Hepatocyte (in vitro differentiated cells): ENCODE data around the gene TPPP2. TPM values are rescaled to one million over a fixed set of nuclear protein-coding genes. Genes with fewer than 3 reads are reported as not detected.
A peak's percentile ranks its signal among the peaks of the same experiment; 100 is the strongest.

Experiments
- DNase-seq: peaks from one replicate; pipeline ENCODE4 v3.0.0-alpha.2; 2016; ENCODE audit warnings: low spot score
- H2AFZ ChIP-seq: fragments of 200-600 bp; sonication (generic); 2 replicates; pipeline ENCODE4 v1.6.0; 2016; ENCODE audit warnings: antibody characterized with exemption, mild to moderate bottlenecking
- H3K27ac ChIP-seq: fragments of 200-600 bp; sonication (generic); 2 replicates; pipeline ENCODE4 v1.5.1; 2016; ENCODE audit warnings: mild to moderate bottlenecking
- H3K27me3 ChIP-seq: fragments of 200-600 bp; sonication (generic); 2 replicates; pipeline ENCODE4 v1.6.1; 2016
- H3K36me3 ChIP-seq: fragments of 200-600 bp; sonication (generic); replicated peaks from 2 replicates; pipeline ENCODE4 v1.5.1; 2016; ENCODE audit warnings: low read depth; ENCODE audit not compliant: insufficient read depth
- H3K4me1 ChIP-seq: fragments of 200-600 bp; sonication (generic); 2 replicates; pipeline ENCODE4 v1.5.1; 2016; ENCODE audit warnings: mild to moderate bottlenecking, moderate library complexity; ENCODE audit not compliant: insufficient read depth
- H3K4me2 ChIP-seq: fragments of 200-600 bp; sonication (generic); 2 replicates; pipeline ENCODE4 v1.6.0; 2016
- H3K4me3 ChIP-seq: fragments of 200-600 bp; sonication (generic); 2 replicates; pipeline ENCODE4 v1.5.1; 2016; ENCODE audit warnings: mild to moderate bottlenecking
- H3K79me2 ChIP-seq: fragments of 200-600 bp; sonication (generic); 2 replicates; pipeline ENCODE4 v1.6.0; 2017; ENCODE audit warnings: mild to moderate bottlenecking
- H3K9me2 ChIP-seq: fragments of 200-600 bp; sonication (generic); replicated peaks from 2 replicates; pipeline ENCODE4 v1.6.0; 2017; ENCODE audit warnings: mild to moderate bottlenecking; ENCODE audit not compliant: insufficient read depth
- H3K9me3 ChIP-seq: fragments of 200-600 bp; sonication (generic); 2 replicates; pipeline ENCODE4 v1.5.1; 2016; ENCODE audit warnings: low read depth, mild to moderate bottlenecking
- H4K20me1 ChIP-seq: fragments of 200-600 bp; sonication (generic); 2 replicates; pipeline ENCODE4 v1.6.0; 2016; ENCODE audit warnings: mild to moderate bottlenecking; ENCODE audit not compliant: insufficient read depth, poor library complexity, severe bottlenecking
- CTCF ChIP-seq: fragments of 200-600 bp; sonication (generic); IDR thresholded peaks from 2 replicates; pipeline ENCODE4 v1.5.1; 2016; ENCODE audit warnings: antibody characterized with exemption, mild to moderate bottlenecking; ENCODE audit not compliant: poor library complexity
- EZH2 ChIP-seq: fragments of 200-600 bp; sonication (generic); IDR thresholded peaks from 2 replicates; pipeline ENCODE4 v1.6.1; 2016; ENCODE audit warnings: antibody characterized with exemption, mild to moderate bottlenecking, borderline replicate concordance
- EZH2phosphoT487 ChIP-seq: fragments of 200-600 bp; sonication (generic); IDR thresholded peaks from one replicate; pipeline ENCODE4 v1.6.1; 2018; ENCODE audit warnings: antibody characterized with exemption, mild to moderate bottlenecking, low read depth, moderate library complexity; ENCODE audit not compliant: unreplicated experiment, severe bottlenecking
- WGBS: methylation state at CpG from one replicate; pipeline ENCODE4 v1.1.6; 2016; ENCODE audit warnings: low lambda C conversion rate; ENCODE audit errors: missing lambda C conversion rate; 5-methylcytosine and 5-hydroxymethylcytosine counted together
- polyA plus RNA-seq: library from polyadenylated mRNA; unstranded; fragments of >200 nt; fragmentation: Nextera tagmentation; extraction: Ambion mirVana; gene quantifications from 2 replicates; pipeline ENCODE4 v1.2.1, GENCODE V29; 2016
- total RNA-seq: library from RNA; depleted of rRNA; stranded (reverse); fragments of >200 nt; gene quantifications from 2 replicates; pipeline ENCODE4 v1.2.3, GENCODE V29; 2014

Gene TPPP2
- total and polyA plus RNA-seq, 2 experiments from 2014 or later = not detected

GRCh38 chr14:20989787-20990600 is 40.0 kb upstream of the TPPP2 start, which contains the start of gene METTL17:
Gene METTL17, plus strand, starts transcription at chr14:20989980. Its CDS starts 23 bp downstream, at chr14:20990003.
- H3K4me3 ChIP-seq = peak within 1 kb of the TSS; percentile 84
- peak within 1 kb of the TSS; percentile 80 for H3K4me2 ChIP-seq
- peaks cover 2% of the 10 kb centered on the region for H3K36me3 ChIP-seq
- DNase-seq = peak; percentile 96
- peak within 1 kb of the TSS; percentile 63 for H2AFZ ChIP-seq
- TF ChIP-seq EZH2 = no peak
- peak; percentile 43 for TF ChIP-seq CTCF
- no peak for TF ChIP-seq EZH2phosphoT487
- H3K9me3 ChIP-seq = no peaks in the 10 kb centered on the region
- H3K27ac ChIP-seq = peak within 1 kb of the TSS; percentile 84
- no peaks in the 10 kb centered on the region for H4K20me1 ChIP-seq
- H3K27me3 ChIP-seq = no peaks in the 10 kb centered on the region
- no peaks in the 10 kb centered on the region for H3K9me2 ChIP-seq
- peaks cover 29% of the 10 kb centered on the region for H3K79me2 ChIP-seq
- WGBS = 3% methylated on average over 42 of the region's 42 CpGs
- peaks cover 11% of the 10 kb centered on the region for H3K4me1 ChIP-seq

- H3K27me3 ChIP-seq = no peaks in the 10 kb centered on the region
- TF ChIP-seq CTCF (no peak), EZH2 (no peak)
- no peak overlapping the region for H3K4me3 ChIP-seq
- H3K4me2 ChIP-seq = peak overlapping the region; percentile 48
- no peaks in the 10 kb centered on the region for H3K9me2 ChIP-seq
- H4K20me1 ChIP-seq = no peaks in the 10 kb centered on the region
- peak overlapping the region; percentile 40 for H3K27ac ChIP-seq
- H3K4me1 ChIP-seq = peaks cover 22% of the 10 kb centered on the region
- H3K36me3 ChIP-seq = peaks cover 14% of the 10 kb centered on the region
- H3K9me3 ChIP-seq = no peaks in the 10 kb centered on the region
- no peak overlapping the region for H2AFZ ChIP-seq
- H3K79me2 ChIP-seq = peaks cover 17% of the 10 kb centered on the region
- 87% methylated on average over 14 of the region's 14 CpGs for WGBS
- no peak for DNase-seq
These were observed 33.5 kb upstream of the TPPP2 start for GRCh38 chr14:20996521-20996920.

- H3K4me3 ChIP-seq = no peak overlapping the region
- no peaks in the 10 kb centered on the region for H3K27me3 ChIP-seq
- H2AFZ ChIP-seq = no peak overlapping the region
- WGBS = 40% methylated on average over 4 of the region's 4 CpGs
- H3K4me2 ChIP-seq = peak overlapping the region; percentile 48
- H3K79me2 ChIP-seq = peaks cover 11% of the 10 kb centered on the region
- DNase-seq = no peak
- H3K27ac ChIP-seq = peak overlapping the region; percentile 40
- no peak for TF ChIP-seq EZH2
- peaks cover 14% of the 10 kb centered on the region for H3K36me3 ChIP-seq
- peaks cover 22% of the 10 kb centered on the region for H3K4me1 ChIP-seq
- no peaks in the 10 kb centered on the region for H4K20me1 ChIP-seq
- no peaks in the 10 kb centered on the region for H3K9me3 ChIP-seq
- no peaks in the 10 kb centered on the region for H3K9me2 ChIP-seq
These were observed 32.9 kb upstream of the TPPP2 start for GRCh38 chr14:20997115-20997514.

- no peak for DNase-seq
- Histone ChIP-seq H3K36me3 (peaks cover 14% of the 10 kb centered on the region), H3K79me2 (peaks cover 6% of the 10 kb centered on the region), H3K9me3 (no peaks in the 10 kb centered on the region), H4K20me1 (no peaks in the 10 kb centered on the region), H2AFZ (no peak overlapping the region), H3K9me2 (no peaks in the 10 kb centered on the region), H3K4me1 (peaks cover 22% of the 10 kb centered on the region), H3K27ac (peak overlapping the region; percentile 78), H3K4me3 (no peak overlapping the region), H3K27me3 (no peaks in the 10 kb centered on the region), H3K4me2 (peak overlapping the region; percentile 48)
- 51% methylated on average over 6 of the region's 6 CpGs for WGBS
- TF ChIP-seq EZH2phosphoT487 (no peak), CTCF (no peak), EZH2 (no peak)
These were observed 32.5 kb upstream of the TPPP2 start for GRCh38 chr14:20997564-20997963.
